ENCODE measurements around the gene NAB1.
A peak's percentile ranks its signal among the peaks of the same experiment; 100 is the strongest.

NAB1 gene

GRCh38 chr2:190637903-190638618 is 10.8 kb upstream of the NAB1 start:
- DNase-seq = no peak

- DNase-seq = no peak
Measured at GRCh38 chr2:190640117-190640516, 8.8 kb upstream of the NAB1 start.

- no peak for DNase-seq
Measured at GRCh38 chr2:190641469-190641868, 7.4 kb upstream of the NAB1 start.

- DNase-seq = no peak
Measured at GRCh38 chr2:190646780-190647522, 1.9 kb upstream of the NAB1 start.

- DNase-seq = peak; percentile 91
Measured at GRCh38 chr2:190648289-190649034, 421 bp upstream of the NAB1 start.

- peak; percentile 43 for DNase-seq
Measured at GRCh38 chr2:190649798-190650390, 1.0 kb downstream of the NAB1 start.

GRCh38 chr2:190651413-190651812 is 2.5 kb downstream of the NAB1 start:
- DNase-seq = no peak

- no peak for DNase-seq
Measured at GRCh38 chr2:190653231-190653630, 4.3 kb downstream of the NAB1 start.

- no peak for DNase-seq
Measured at GRCh38 chr2:190653931-190654330, 5.0 kb downstream of the NAB1 start.

- DNase-seq = peak; percentile 72
Measured at GRCh38 chr2:190655113-190655512, 6.2 kb downstream of the NAB1 start.

- DNase-seq = peak; percentile 32
Measured at GRCh38 chr2:190655570-190655969, 6.7 kb downstream of the NAB1 start.

GRCh38 chr2:190656301-190656700 is 7.4 kb downstream of the NAB1 start:
- DNase-seq = no peak

- DNase-seq = no peak
Measured at GRCh38 chr2:190657474-190658255, 8.8 kb downstream of the NAB1 start.

GRCh38 chr2:190659553-190659952 is 10.7 kb downstream of the NAB1 start:
- no peak for DNase-seq

GRCh38 chr2:190662754-190663153 is 13.9 kb downstream of the NAB1 start:
- no peak for DNase-seq

GRCh38 chr2:190663348-190663747 is 14.5 kb downstream of the NAB1 start:
- DNase-seq = no peak

GRCh38 chr2:190663839-190664238 is 15.0 kb downstream of the NAB1 start:
- no peak for DNase-seq

- no peak for DNase-seq
Measured at GRCh38 chr2:190664240-190664639, 15.4 kb downstream of the NAB1 start.

GRCh38 chr2:190666895-190667294 is 18.0 kb downstream of the NAB1 start:
- no peak for DNase-seq

GRCh38 chr2:190668892-190669291 is 20.0 kb downstream of the NAB1 start:
- DNase-seq = no peak

GRCh38 chr2:190670182-190670946 is 21.5 kb downstream of the NAB1 start:
- no peak for DNase-seq

Data from NCI-H345 (cell line).